ENCODE results near the gene PIP4K2A.

DNA sequence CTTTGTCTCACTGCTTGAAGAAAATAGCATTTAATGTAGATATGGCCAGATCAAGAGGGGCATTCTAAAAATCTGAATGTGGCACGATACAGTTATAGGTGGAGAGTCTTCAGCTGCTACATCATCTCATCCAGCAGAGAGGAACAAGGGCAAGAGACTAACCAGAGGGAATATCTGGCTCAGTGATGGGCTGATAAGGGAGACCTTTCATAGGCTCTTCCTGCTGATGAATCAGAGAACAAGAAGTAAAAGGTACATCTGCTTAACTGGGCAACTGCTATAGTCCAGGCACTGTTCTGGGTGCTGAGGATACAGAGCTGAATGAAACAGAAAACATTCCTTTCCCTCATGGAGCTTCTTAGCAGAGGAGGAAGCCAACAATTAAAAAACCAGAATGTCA, 37.9 kb downstream of the PIP4K2A start:
- TF ChIP-seq CTCF (IDR thresholded peaks at IDR 0.05; ENCODE audit: low read depth, low read length) (no peak), EZH2phosphoT487 (IDR thresholded peaks at IDR 0.05; ENCODE audit: low read depth) (no peak)
